Stimulated activated CD8-positive, alpha-beta memory T cell treated with anti-CD3 and anti-CD28 coated beads, Interleukin-7, amount 100 ng/mL, for 1 hour (primary cell): ENCODE data around the gene ADAD2.

ENCODE experiments used
- DNase-seq, 2 donors: peaks; one replicate each; pipeline ENCODE4 v3.0.0-alpha.2; 2020; ENCODE audit warnings: low read depth in 2 of 2

ADAD2 gene

GRCh38 chr16:84223456-84223855, 32.5 kb downstream of the ADAD2 start:
- no peak for DNase-seq

GRCh38 chr16:84224554-84224953, 33.6 kb downstream of the ADAD2 start:
- no peak for DNase-seq

- DNase-seq = no peak
These were observed 34.2 kb downstream of the ADAD2 start for GRCh38 chr16:84225126-84225525.

GRCh38 chr16:84225571-84225970, 34.6 kb downstream of the ADAD2 start:
- no peak for DNase-seq

GRCh38 chr16:84226026-84226425, 35.1 kb downstream of the ADAD2 start:
- no peak for DNase-seq

GRCh38 chr16:84227548-84227947, 36.6 kb downstream of the ADAD2 start:
- DNase-seq = no peak

- no peak for DNase-seq
These were observed 37.4 kb downstream of the ADAD2 start for GRCh38 chr16:84228256-84228838.

- no peak for DNase-seq
These were observed 38.5 kb downstream of the ADAD2 start for GRCh38 chr16:84229471-84229870.

- no peak for DNase-seq
These were observed 41.1 kb downstream of the ADAD2 start for GRCh38 chr16:84232060-84232459.

GRCh38 chr16:84232969-84233368, 42.0 kb downstream of the ADAD2 start:
- no peak for DNase-seq

GRCh38 chr16:84233748-84234147, 42.8 kb downstream of the ADAD2 start:
- DNase-seq = no peak

GRCh38 chr16:84234321-84235241, 43.6 kb downstream of the ADAD2 start:
- DNase-seq = no peak

- DNase-seq = no peak
These were observed 45.7 kb downstream of the ADAD2 start for GRCh38 chr16:84236671-84237070.

- DNase-seq = no peak
These were observed 47.2 kb downstream of the ADAD2 start for GRCh38 chr16:84237994-84238750.

- DNase-seq = no peak
These were observed 48.3 kb downstream of the ADAD2 start for GRCh38 chr16:84239141-84239769.

GRCh38 chr16:84239909-84240308, 49.0 kb downstream of the ADAD2 start, which contains the start of gene KCNG4:
Gene KCNG4 (minus strand): TSS chr16:84240012. CDS start chr16:84237485, 2,527 bp downstream.
- DNase-seq = no peak

GRCh38 chr16:84240455-84240854, 49.5 kb downstream of the ADAD2 start:
- DNase-seq = no peak

- no peak for DNase-seq
These were observed 50.8 kb downstream of the ADAD2 start for GRCh38 chr16:84241778-84242177.

GRCh38 chr16:84242839-84243238, 51.9 kb downstream of the ADAD2 start:
- no peak for DNase-seq

- DNase-seq = no peak
These were observed 52.8 kb downstream of the ADAD2 start for GRCh38 chr16:84243732-84244131.

GRCh38 chr16:84244728-84245127, 53.8 kb downstream of the ADAD2 start:
- no peak for DNase-seq
